ENCODE results near the gene CKAP5.

GRCh38 chr11:46694072-46694471, 152.0 kb downstream of the CKAP5 start:
- TF ChIP-seq POLR2AphosphoS5 (IDR thresholded peaks at IDR 0.05) (no peak), CTCF (IDR thresholded peaks at IDR 0.05) (no peak)

Data from gastroesophageal sphincter (tissue), 3 donors.